Stimulated activated CD4-positive, alpha-beta T cell treated with anti-CD3 and anti-CD28 coated beads, Interleukin-2, amount 100 ng/mL, for 48 hours (primary cell): ENCODE data around the gene PCDHB4.
"Not testable (repeated sequence)": the region's sequence is repeated elsewhere in the genome, so short reads cannot be mapped to it uniquely, and the experiment has no call there.

Experiments
- DNase-seq, 2 donors: peaks; one replicate each; pipeline ENCODE4 v3.0.0-alpha.2; 2020

Gene PCDHB4

DNA sequence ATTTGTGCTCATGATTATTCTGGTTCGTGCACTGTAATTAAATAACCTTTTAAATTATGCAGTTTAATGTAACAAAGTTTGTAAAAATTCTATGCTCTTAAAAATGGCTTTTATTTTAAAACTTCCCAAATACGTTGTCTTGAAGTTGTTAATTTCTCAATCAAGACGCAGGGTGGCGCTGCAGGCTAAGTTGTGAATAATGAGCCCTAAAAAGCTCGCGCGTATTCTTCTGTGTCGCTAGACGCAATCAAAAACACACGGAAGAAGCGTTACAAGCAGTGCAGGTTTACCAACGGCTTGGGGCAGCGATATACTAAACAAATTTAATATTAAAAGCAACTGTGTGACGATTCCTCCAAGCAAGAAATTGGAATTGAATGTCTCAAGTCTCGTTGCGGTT, at the start of gene PCDHB4:
Gene PCDHB4, plus strand, starts transcription at position 256 of the 400 bp plus-strand sequence. CDS start 181 bp downstream, outside the sequence.
- no peak for DNase-seq

DNA sequence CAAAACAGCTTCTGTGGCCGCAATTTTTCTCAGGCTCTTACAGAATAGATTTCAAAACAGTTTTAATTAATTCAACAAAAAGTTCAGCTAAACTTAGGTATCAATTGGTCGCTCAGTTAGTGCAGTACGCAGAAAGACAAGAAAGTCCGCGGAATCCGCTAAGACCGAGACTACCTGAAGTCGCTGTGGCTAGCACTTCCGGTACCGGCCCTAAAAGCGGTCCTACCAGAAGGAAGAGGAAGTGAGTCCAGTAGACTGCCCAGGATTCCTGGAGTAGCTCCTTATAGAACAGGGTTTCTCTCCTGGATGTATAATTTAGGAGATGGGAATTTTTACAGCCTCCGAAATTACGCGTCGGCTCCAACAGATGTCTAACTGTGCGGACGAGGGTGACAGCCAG, 43.8 kb upstream of the PCDHB4 start:
- no peak for DNase-seq

DNA sequence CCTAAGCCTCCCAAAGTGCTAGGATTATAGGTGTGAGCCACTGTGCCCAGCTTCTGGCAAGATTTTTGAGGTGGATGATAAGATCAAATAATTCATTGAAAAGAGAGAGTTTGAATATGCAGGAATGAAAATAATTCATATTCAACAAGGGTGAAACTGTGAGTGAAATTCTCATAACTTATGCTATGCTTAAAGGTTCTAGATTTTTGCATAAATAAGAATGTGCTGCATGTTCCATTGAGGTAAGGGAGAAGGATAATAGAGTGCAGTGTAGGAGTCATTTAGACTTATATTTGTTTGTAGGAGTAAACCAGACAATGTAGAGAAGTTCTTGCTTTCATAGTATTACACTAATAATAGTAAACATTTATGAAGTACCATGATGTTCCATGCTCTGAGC, 39.4 kb upstream of the PCDHB4 start:
- no peak for DNase-seq

DNA sequence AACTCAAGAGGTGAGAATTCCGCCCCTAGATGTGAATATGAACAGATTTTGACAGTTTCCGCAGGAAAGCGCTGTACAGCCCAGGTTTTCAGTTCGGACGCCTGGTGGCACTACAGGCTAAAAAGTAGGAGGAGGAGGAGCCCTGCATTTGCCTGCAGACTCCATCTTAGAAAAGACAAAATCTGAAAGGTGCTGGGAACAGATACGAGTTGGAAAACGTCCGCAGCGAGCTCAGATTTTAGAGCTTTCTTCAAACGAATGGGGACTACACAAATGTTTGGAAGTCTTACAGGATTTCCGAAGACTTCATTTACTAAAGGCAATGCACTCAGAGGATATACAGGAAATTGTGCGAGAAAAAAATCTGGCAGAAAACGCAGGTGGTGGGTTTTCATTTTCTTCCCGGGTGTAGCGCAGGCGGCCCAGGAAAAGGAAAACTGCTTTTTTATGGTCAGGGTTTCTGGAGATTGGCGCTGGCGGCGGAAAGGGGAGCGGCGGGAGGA, 37.1 kb upstream of the PCDHB4 start:
- DNase-seq: peak; percentile 4 to 12

DNA sequence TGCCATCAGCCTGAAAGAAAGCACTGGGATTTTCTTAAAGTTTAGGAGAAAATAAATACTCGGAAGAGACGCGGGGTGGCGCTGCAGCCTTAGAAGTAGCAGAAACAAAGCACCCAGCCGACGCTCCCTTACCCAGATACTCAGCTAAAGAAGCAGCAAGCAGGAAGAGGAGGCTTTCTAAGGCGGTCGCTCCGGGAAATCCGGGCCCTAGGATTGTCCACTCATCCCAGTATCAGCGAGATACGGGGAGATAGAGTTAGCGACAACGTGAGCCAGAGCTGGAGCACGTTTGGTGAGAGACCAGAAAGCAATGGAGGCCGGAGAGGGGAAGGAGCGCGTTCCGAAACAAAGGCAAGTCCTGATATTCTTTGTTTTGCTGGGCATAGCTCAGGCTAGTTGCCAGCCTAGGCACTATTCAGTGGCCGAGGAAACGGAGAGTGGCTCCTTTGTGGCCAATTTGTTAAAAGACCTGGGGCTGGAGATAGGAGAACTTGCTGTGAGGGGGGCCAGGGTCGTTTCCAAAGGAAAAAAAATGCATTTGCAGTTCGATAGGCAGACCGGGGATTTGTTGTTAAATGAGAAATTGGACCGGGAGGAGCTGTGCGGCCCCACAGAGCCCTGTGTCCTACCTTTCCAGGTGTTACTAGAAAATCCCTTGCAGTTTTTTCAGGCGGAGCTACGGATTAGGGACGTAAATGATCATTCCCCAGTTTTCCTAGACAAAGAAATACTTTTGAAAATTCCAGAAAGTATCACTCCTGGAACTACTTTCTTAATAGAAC, 26.9 kb upstream of the PCDHB4 start, which contains the start of gene PCDHB2:
Gene PCDHB2, plus strand, starts transcription at position 135 of the 782 bp plus-strand sequence. Its CDS starts 176 bp downstream, at position 311.
- DNase-seq: no peak

DNA sequence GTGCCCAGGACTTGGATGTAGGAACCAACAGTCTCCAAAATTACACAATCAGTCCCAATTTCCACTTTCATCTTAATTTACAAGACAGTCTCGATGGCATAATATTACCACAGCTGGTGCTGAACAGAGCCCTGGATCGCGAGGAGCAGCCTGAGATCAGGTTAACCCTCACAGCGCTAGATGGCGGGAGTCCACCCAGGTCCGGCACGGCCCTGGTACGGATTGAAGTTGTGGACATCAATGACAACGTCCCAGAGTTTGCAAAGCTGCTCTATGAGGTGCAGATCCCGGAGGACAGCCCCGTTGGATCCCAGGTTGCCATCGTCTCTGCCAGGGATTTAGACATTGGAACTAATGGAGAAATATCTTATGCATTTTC, 26.4 kb upstream of the PCDHB4 start:
- DNase-seq: no peak

DNA sequence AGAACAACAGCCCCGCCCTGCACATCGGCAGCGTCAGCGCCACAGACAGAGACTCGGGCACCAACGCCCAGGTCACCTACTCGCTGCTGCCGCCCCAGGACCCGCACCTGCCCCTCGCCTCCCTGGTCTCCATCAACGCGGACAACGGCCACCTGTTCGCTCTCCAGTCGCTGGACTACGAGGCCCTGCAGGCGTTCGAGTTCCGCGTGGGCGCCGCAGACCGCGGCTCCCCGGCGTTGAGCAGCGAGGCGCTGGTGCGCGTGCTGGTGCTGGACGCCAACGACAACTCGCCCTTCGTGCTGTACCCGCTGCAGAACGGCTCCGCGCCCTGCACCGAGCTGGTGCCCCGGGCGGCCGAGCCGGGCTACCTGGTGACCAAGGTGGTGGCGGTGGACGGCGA, 25.4 kb upstream of the PCDHB4 start:
- not testable (repeated sequence) for DNase-seq

DNA sequence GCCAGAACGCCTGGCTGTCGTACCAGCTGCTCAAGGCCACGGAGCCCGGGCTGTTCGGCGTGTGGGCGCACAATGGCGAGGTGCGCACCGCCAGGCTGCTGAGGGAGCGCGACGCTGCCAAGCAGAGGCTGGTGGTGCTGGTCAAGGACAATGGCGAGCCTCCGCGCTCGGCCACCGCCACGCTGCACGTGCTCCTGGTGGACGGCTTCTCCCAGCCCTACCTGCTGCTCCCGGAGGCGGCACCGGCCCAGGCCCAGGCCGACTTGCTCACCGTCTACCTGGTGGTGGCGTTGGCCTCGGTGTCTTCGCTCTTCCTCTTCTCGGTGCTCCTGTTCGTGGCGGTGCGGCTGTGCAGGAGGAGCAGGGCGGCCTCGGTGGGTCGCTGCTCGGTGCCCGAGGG, 25.0 kb upstream of the PCDHB4 start:
- not testable (repeated sequence) for DNase-seq

DNA sequence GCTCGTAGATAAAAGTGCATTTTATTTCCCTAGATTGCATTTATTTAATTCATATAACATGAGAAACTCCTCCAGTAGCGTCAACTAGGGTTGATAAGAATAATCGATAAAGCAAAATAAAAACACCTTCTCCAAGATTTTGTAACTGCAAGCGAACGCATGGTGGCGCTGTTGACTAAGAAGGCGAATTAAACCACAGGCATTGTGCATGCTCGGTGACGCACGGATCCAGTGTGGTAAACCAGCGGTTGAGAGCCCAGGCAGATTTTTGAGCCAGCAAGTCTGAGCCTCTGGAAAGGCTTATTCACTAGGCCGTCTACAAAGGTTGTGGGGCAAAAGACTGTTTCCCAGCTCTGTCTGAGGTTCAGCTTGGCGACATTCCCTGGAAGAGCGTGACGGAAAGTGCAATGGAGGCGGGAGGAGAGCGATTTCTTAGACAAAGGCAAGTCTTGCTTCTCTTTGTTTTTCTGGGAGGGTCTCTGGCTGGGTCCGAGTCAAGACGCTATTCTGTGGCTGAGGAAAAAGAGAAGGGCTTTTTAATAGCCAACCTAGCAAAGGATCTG, 21.3 kb upstream of the PCDHB4 start, which contains the start of gene PCDHB3:
Gene PCDHB3, plus strand, starts transcription at position 231 of the 563 bp plus-strand sequence. Its CDS starts 177 bp downstream, at position 408.
- peak; percentile 23 to 51 for DNase-seq

DNA sequence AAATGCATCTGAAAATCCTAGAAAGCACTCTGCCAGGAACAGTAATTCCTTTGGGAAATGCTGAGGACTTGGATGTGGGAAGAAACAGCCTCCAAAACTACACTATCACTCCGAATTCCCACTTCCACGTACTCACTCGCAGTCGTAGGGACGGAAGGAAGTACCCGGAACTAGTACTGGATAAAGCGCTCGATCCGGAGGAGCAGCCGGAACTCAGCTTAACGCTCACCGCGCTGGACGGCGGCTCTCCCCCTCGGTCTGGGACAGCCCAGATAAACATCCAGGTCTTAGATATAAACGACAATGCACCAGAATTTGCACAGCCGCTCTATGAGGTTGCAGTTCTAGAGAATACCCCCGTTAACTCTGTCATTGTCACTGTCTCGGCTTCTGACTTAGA, 20.6 kb upstream of the PCDHB4 start:
- DNase-seq: no peak

DNA sequence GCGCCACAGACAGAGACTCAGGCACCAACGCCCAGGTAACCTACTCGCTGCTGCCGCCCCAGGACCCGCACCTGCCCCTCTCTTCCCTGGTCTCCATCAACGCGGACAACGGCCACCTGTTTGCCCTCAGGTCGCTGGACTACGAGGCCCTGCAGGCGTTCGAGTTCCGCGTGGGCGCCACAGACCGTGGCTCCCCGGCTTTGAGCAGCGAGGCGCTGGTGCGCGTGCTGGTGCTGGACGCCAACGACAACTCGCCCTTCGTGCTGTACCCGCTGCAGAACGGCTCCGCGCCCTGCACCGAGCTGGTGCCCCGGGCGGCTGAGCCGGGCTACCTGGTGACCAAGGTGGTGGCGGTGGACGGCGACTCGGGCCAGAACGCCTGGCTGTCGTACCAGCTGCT, 19.5 kb upstream of the PCDHB4 start:
- DNase-seq: not testable (repeated sequence)

DNA sequence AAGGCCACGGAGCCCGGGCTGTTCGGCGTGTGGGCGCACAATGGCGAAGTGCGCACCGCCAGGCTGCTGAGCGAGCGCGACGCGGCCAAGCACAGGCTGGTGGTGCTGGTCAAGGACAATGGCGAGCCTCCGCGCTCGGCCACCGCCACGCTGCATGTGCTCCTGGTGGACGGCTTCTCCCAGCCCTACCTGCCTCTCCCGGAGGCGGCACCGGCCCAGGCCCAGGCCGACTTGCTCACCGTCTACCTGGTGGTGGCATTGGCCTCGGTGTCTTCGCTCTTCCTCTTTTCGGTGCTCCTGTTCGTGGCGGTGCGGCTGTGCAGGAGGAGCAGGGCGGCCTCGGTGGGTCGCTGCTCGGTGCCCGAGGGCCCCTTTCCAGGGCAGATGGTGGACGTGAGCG, 19.1 kb upstream of the PCDHB4 start:
- not testable (repeated sequence) for DNase-seq

DNA sequence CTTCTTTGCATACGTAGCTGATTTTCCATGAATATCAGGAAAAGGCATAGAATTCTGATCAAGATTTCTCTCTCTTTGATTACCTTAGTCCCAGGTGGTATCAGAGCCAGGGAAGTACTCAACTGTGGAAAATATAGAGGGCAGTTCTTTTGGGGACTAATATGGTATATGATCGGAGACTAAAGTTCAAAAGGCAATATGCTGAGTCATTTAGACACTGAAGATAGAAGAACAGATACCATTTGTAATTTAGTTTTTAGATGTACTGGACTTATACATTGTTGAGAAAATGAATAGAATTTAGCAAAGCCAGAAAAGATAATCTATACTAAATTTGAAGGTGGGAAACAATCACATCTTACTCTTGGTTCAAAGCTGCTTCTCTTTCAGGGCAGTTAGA, 16.3 kb upstream of the PCDHB4 start:
- no peak for DNase-seq

DNA sequence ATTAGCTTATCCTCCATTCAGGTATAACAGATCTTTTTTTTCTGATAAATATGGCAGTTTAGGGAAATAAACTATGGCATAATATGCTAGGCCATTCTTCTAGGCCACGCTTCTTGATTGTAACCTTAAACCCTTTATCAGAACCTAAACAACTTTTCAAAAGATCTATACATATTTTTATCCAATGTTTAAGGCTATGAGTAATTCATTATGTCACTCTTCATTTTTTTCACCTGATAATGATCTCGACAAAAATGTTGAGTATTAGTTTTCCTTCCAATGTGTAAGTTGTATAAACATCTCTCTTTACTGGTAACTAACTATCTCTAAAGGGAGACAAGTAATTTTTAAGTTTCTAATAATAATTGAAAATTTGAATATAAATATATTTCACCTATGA, 2.4 kb upstream of the PCDHB4 start:
- no peak for DNase-seq

DNA sequence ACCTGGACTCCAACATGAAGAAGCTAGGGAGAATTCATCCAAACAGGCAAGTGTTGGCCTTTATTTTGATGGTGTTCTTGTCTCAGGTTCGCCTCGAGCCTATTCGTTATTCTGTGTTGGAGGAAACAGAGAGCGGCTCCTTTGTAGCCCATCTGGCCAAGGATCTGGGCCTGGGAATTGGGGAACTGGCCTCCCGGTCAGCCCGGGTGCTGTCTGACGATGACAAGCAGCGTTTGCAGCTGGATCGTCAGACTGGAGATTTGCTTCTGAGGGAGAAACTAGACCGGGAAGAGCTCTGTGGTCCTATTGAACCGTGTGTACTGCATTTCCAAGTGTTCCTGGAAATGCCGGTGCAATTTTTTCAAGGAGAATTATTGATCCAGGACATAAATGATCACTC, 367 bp downstream of the PCDHB4 start:
- no peak for DNase-seq

DNA sequence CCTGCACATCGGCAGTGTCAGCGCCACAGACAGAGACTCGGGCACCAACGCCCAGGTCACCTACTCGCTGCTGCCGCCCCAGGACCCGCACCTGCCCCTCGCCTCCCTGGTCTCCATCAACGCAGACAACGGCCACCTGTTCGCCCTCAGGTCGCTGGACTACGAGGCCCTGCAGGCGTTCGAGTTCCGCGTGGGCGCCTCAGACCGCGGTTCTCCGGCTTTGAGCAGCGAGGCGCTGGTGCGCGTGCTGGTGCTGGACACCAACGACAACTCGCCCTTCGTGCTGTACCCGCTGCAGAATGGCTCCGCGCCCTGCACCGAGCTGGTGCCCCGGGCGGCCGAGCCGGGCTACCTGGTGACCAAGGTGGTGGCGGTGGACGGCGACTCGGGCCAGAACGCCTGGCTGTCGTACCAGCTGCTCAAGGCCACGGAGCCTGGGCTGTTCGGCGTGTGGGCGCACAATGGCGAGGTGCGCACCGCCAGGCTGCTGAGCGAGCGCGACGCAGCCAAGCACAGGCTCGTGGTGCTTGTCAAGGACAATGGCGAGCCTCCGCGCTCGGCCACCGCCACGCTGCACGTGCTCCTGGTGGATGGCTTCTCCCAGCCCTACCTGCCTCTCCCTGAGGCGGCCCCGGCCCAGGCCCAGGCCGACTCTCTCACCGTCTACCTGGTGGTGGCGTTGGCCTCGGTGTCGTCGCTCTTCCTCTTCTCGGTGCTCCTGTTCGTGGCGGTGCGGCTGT, 1.9 kb downstream of the PCDHB4 start:
- DNase-seq: not testable (repeated sequence)

DNA sequence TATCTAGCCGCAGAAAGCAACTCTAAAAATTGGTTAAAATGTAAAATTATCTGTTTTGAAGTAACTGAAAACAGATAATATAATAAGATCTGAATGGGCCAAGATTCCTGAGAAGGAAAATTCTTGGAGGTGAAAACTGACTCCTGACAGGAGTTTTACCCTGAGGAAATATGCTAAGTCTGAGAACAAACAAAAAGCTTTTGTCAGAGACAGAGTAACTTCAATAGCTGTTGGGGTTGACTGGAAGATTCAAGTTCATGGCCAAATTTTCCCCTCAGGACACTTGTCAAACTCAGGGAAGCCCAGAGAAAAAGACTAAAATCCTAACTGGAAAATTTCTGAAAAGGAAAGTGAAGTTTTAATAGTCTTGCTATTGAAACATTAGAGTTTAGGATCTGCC, 5.7 kb downstream of the PCDHB4 start:
- no peak for DNase-seq

DNA sequence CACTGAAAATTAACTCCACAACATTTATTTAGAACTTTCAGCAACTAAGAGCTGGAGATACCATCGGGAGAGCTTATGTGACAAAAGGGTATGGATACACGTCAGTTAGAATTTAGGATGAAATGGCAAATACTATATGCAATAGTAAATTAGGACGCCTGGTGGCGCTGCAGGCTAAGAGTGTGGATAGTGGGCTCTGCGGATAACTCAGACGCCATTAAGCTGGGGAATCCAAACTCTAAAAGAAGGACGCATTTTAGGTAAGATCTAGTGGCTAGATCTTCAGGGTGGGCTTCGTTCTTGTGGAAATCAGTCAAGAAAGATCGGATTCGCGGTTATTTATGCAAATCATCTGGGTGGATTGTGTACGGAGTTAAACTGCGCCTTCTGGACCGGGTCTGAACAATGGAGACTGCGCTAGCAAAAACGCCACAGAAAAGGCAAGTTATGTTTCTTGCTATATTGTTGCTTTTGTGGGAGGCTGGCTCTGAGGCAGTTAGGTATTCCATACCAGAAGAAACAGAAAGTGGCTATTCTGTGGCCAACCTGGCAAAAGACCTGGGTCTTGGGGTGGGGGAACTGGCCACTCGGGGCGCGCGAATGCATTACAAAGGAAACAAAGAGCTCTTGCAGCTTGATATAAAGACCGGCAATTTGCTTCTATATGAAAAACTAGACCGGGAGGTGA, 13.6 kb downstream of the PCDHB4 start, which contains the start of gene PCDHB5:
Gene PCDHB5, plus strand, starts transcription at position 177 of the 688 bp plus-strand sequence. Its CDS starts 229 bp downstream, at position 406.
- no peak for DNase-seq

DNA sequence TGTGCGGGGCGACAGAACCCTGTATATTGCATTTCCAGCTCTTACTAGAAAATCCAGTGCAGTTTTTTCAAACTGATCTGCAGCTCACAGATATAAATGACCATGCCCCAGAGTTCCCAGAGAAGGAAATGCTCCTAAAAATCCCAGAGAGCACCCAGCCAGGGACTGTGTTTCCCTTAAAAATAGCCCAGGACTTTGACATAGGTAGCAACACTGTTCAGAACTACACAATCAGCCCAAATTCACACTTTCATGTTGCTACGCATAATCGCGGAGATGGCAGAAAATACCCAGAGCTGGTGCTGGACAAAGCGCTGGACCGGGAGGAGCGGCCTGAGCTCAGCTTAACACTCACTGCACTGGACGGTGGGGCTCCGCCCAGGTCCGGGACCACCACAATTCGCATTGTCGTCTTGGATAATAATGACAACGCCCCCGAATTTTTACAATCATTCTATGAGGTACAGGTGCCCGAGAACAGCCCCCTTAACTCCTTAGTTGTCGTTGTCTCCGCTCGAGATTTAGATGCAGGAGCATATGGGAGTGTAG, 14.2 kb downstream of the PCDHB4 start:
- DNase-seq: no peak

DNA sequence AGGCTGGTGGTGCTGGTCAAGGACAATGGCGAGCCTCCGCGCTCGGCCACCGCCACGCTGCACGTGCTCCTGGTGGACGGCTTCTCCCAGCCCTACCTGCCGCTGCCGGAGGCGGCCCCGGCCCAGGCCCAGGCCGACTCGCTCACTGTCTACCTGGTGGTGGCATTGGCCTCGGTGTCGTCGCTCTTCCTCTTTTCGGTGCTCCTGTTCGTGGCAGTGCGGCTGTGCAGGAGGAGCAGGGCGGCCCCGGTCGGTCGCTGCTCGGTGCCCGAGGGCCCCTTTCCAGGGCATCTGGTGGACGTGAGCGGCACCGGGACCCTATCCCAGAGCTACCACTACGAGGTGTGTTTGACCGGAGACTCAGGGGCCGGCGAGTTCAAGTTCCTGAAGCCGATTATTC, 15.7 kb downstream of the PCDHB4 start:
- DNase-seq: not testable (repeated sequence)

DNA sequence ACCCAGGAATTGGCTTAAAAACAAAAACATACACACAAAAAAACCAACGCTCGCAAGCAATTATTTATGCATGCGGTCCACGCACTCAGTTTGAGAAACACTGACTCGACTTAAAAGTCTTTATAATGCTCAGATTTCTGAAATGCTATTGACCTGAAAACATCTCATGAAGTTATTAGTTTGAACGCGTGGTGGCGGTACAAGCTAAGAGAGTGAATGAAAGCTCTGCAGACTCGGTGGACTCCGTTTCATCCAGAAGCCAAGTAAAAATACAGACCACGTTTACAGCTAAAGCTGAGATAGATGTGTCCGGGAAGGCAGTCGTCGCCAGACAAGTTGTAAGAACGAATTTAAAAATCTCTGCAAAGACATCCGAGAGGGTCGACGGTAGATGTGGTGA, 28.2 kb downstream of the PCDHB4 start, which contains the start of gene PCDHB6:
Gene PCDHB6, plus strand, starts transcription at position 246 of the 400 bp plus-strand sequence. CDS start 201 bp downstream, outside the sequence.
- no peak for DNase-seq
